ENCODE measurements around the gene ABCC8.

The ABCC8 gene

GRCh38 chr11:17381156-17381555 lies 95.5 kb downstream of the ABCC8 start:
- no peak for TF ChIP-seq CTCF (IDR thresholded peaks at IDR 0.05; ENCODE audit: low read depth, low read length, missing control alignments)
- DNase-seq (ENCODE audit: low read depth) = no peak

GRCh38 chr11:17379383-17380180 lies 97.1 kb downstream of the ABCC8 start:
- no peak for TF ChIP-seq CTCF (IDR thresholded peaks at IDR 0.05; ENCODE audit: low read depth, low read length, missing control alignments)
- H3K4me3 ChIP-seq (ENCODE audit: low read depth, low read length) = no peak overlapping the region
- in situ Hi-C loops (cut with HindIII; ENCODE audit: low sequenced_read_pairs) = no loop called here
- DNase-seq (ENCODE audit: low read depth) = no peak

More at GRCh38 chr11:17381156-17381555, 95.5 kb downstream of the ABCC8 start:
- H3K4me3 ChIP-seq (ENCODE audit: low read depth, low read length) = no peak overlapping the region
- in situ Hi-C loops (cut with HindIII; ENCODE audit: low sequenced_read_pairs) = no loop called here

GRCh38 chr11:17378655-17379054 lies 98.0 kb downstream of the ABCC8 start:
- in situ Hi-C loops (cut with HindIII; ENCODE audit: low sequenced_read_pairs) = no loop called here
- no peak for DNase-seq (ENCODE audit: low read depth)
- no peak for TF ChIP-seq CTCF (IDR thresholded peaks at IDR 0.05; ENCODE audit: low read depth, low read length, missing control alignments)
- no peak overlapping the region for H3K4me3 ChIP-seq (ENCODE audit: low read depth, low read length)

GRCh38 chr11:17376493-17376892 lies 100.2 kb downstream of the ABCC8 start:
- in situ Hi-C loops (cut with HindIII; ENCODE audit: low sequenced_read_pairs) = no loop called here
- no peak for DNase-seq (ENCODE audit: low read depth)
- H3K4me3 ChIP-seq (ENCODE audit: low read depth, low read length) = no peak overlapping the region
- no peak for TF ChIP-seq CTCF (IDR thresholded peaks at IDR 0.05; ENCODE audit: low read depth, low read length, missing control alignments)

GRCh38 chr11:17375547-17375946 lies 101.1 kb downstream of the ABCC8 start:
- no peak for DNase-seq (ENCODE audit: low read depth)
- TF ChIP-seq CTCF (IDR thresholded peaks at IDR 0.05; ENCODE audit: low read depth, low read length, missing control alignments) = no peak
- in situ Hi-C loops (cut with HindIII; ENCODE audit: low sequenced_read_pairs) = no loop called here
- H3K4me3 ChIP-seq (ENCODE audit: low read depth, low read length) = no peak overlapping the region

- in situ Hi-C loops (cut with HindIII; ENCODE audit: low sequenced_read_pairs) = no loop called here
- no peak overlapping the region for H3K4me3 ChIP-seq (ENCODE audit: low read depth, low read length)
- no peak for TF ChIP-seq CTCF (IDR thresholded peaks at IDR 0.05; ENCODE audit: low read depth, low read length, missing control alignments)
- DNase-seq (ENCODE audit: low read depth) = no peak
Measured at GRCh38 chr11:17371614-17372013, 105.0 kb downstream of the ABCC8 start.

Data from astrocyte of the cerebellum (primary cell).